ENCODE results near the gene PTCSC3. TPM values are rescaled to one million over a fixed set of nuclear protein-coding genes. Genes with fewer than 3 reads are reported as not detected.

The PTCSC3 gene
- total RNA-seq, 1 donor from 2014 or later = not detected

DNA sequence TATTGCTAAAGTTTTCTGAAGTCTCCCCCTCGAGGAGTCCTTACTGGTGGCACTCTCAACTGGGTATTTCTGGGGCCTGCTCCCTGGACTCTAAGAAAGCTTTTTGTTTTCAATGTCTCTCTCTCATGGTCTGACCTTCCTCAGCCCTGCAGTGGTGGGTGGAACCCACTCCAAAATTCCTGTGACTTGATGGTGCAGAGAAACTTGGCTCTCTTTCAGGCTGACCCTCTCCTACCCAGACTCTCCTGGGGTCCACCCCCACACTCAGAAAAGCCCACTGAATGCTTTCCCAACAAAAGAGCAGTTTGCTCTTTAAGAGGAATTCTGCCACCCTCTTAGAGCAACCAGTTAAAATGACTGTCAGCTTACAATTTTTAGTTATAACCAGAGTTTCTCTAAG, 967 bp upstream of the PTCSC3 start:
- H3K79me2 ChIP-seq (ENCODE audit: low read depth) = no peaks in the 10 kb centered on the region
- DNase-seq (ENCODE audit: low spot score) = no peak
- peaks cover 14% of the 10 kb centered on the region for H3K4me1 ChIP-seq
- H3K9ac ChIP-seq = no peak overlapping the region
- TF ChIP-seq EZH2phosphoT487 (IDR thresholded peaks at IDR 0.05) (no peak), CTCF (IDR thresholded peaks at IDR 0.05) (no peak)
- no peak overlapping the region for H3K4me3 ChIP-seq
- no peak overlapping the region for H3K4me3 Mint-ChIP-seq
- H3K27ac Mint-ChIP-seq = no peak overlapping the region
- H3K4me1 Mint-ChIP-seq = no peaks in the 10 kb centered on the region
- H3K27me3 Mint-ChIP-seq (ENCODE audit: insufficient read depth, low read depth) = no peaks in the 10 kb centered on the region
- H3K9me3 Mint-ChIP-seq = no peaks in the 10 kb centered on the region
- no peaks in the 10 kb centered on the region for H3K27me3 ChIP-seq
- H3K36me3 Mint-ChIP-seq = no peaks in the 10 kb centered on the region
- no peak overlapping the region for H2AFZ ChIP-seq (replicated peaks)
- H3K36me3 ChIP-seq = no peaks in the 10 kb centered on the region
- no peaks in the 10 kb centered on the region for H3F3A ChIP-seq (ENCODE audit: low read depth)
- H3K9me3 ChIP-seq (ENCODE audit: low read depth) = no peaks in the 10 kb centered on the region
- no peak overlapping the region for H3K27ac ChIP-seq
- H3K4me2 ChIP-seq = no peak overlapping the region
- H4K20me1 ChIP-seq (ENCODE audit: low read depth) = no peaks in the 10 kb centered on the region

GRCh38 chr14:36174767-36175424, 1.6 kb downstream of the PTCSC3 start:
- H3K4me2 ChIP-seq = no peak overlapping the region
- DNase-seq (ENCODE audit: low spot score) = no peak
- H3F3A ChIP-seq (ENCODE audit: low read depth) = no peaks in the 10 kb centered on the region
- H3K36me3 Mint-ChIP-seq = no peaks in the 10 kb centered on the region
- peaks cover 14% of the 10 kb centered on the region for H3K4me1 ChIP-seq
- no peaks in the 10 kb centered on the region for H3K9me3 ChIP-seq (ENCODE audit: low read depth)
- H4K20me1 ChIP-seq (ENCODE audit: low read depth) = no peaks in the 10 kb centered on the region
- no peak overlapping the region for H3K9ac ChIP-seq
- H3K4me3 ChIP-seq = no peak overlapping the region
- H3K4me3 Mint-ChIP-seq = no peak overlapping the region
- H3K36me3 ChIP-seq = no peaks in the 10 kb centered on the region
- H3K27me3 Mint-ChIP-seq (ENCODE audit: insufficient read depth, low read depth) = no peaks in the 10 kb centered on the region
- H2AFZ ChIP-seq (replicated peaks) = no peak overlapping the region
- no peak for TF ChIP-seq EZH2 (IDR thresholded peaks at IDR 0.05)
- TF ChIP-seq CTCF (IDR thresholded peaks at IDR 0.05) = no peak
- TF ChIP-seq EZH2phosphoT487 (IDR thresholded peaks at IDR 0.05) = no peak
- no peaks in the 10 kb centered on the region for H3K79me2 ChIP-seq (ENCODE audit: low read depth)
- no peaks in the 10 kb centered on the region for H3K4me1 Mint-ChIP-seq
- no peaks in the 10 kb centered on the region for H3K9me3 Mint-ChIP-seq
- no peak overlapping the region for H3K27ac ChIP-seq
- H3K27me3 ChIP-seq = no peaks in the 10 kb centered on the region
- H3K27ac Mint-ChIP-seq = no peak overlapping the region

- Mint-ChIP-seq H3K4me1 (no peaks in the 10 kb centered on the region), H3K4me3 (no peak overlapping the region), H3K27ac (no peak overlapping the region), H3K9me3 (no peaks in the 10 kb centered on the region), H3K36me3 (no peaks in the 10 kb centered on the region), H3K27me3 (ENCODE audit: insufficient read depth, low read depth) (no peaks in the 10 kb centered on the region)
- Histone ChIP-seq H3K4me3 (no peak overlapping the region), H3F3A (ENCODE audit: low read depth) (no peaks in the 10 kb centered on the region), H3K9ac (no peak overlapping the region), H4K20me1 (ENCODE audit: low read depth) (no peaks in the 10 kb centered on the region), H3K4me1 (peaks cover 19% of the 10 kb centered on the region), H3K27ac (no peak overlapping the region), H3K79me2 (ENCODE audit: low read depth) (no peaks in the 10 kb centered on the region), H3K9me3 (ENCODE audit: low read depth) (no peaks in the 10 kb centered on the region), H3K4me2 (no peak overlapping the region), H3K27me3 (no peaks in the 10 kb centered on the region), H2AFZ (replicated peaks) (no peak overlapping the region), H3K36me3 (no peaks in the 10 kb centered on the region)
- TF ChIP-seq CTCF (IDR thresholded peaks at IDR 0.05) = no peak
- no peak for TF ChIP-seq EZH2phosphoT487 (IDR thresholded peaks at IDR 0.05)
- no peak for TF ChIP-seq EZH2 (IDR thresholded peaks at IDR 0.05)
- DNase-seq (ENCODE audit: low spot score) = no peak
These were observed 3.4 kb downstream of the PTCSC3 start for GRCh38 chr14:36173161-36173560.
